Measurements from ENCODE around the gene GPR132.
"Not testable (repeated sequence)": the region's sequence is repeated elsewhere in the genome, so short reads cannot be mapped to it uniquely, and the experiment has no call there.

GPR132 gene, protein sequence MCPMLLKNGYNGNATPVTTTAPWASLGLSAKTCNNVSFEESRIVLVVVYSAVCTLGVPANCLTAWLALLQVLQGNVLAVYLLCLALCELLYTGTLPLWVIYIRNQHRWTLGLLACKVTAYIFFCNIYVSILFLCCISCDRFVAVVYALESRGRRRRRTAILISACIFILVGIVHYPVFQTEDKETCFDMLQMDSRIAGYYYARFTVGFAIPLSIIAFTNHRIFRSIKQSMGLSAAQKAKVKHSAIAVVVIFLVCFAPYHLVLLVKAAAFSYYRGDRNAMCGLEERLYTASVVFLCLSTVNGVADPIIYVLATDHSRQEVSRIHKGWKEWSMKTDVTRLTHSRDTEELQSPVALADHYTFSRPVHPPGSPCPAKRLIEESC

DNA sequence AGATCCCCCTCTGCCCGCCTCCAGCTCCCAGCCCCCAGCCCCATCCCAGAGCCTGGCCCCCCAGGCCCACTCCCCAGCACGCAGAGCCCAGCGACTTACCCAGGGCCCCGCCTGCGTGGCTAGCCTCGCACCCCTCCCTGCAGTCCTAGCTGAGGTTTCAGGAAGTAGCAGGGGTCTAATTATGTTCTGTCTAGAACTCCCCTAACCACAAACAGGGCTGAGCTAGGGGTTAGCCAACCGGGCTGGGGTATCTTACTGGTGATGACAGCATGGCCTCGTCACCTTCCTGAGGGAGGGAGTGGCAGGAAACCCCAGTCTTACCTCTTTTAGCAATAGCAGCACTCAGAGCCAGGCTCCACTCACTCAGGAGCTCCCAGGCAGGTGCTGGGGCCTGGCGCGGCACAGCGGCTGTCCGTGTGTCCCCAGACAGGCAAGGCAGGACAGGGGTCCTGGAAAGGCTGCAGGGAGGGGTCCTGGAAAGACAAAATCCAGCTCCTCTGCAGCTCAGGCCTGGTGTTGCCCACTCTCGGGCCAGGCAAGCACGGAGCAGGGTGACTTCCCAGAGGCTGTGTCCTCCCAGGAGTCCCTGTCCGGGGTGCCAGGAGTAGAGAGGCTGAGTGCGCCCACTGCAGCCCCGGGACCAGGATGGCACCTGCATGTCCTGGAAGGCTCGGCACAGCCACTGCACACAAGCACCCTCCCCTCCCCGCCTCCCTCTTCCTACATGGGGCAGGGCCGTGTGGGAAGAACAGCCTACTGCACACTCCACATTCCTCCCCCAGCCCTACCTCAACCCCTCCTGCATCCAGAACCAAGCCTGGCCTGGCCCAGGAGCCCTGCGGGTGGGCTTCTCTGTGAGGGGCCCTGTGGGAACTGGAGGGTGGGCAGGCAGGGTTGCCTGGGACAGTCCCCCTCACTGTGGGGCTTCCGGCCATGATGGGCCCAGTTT, at the start of gene GPR132:
Gene GPR132, minus strand, starts transcription at position 151 of the 949 bp plus-strand sequence. CDS start 10,010 bp downstream, outside the sequence.
- no peak for DNase-seq (ENCODE audit: low spot score)

DNA sequence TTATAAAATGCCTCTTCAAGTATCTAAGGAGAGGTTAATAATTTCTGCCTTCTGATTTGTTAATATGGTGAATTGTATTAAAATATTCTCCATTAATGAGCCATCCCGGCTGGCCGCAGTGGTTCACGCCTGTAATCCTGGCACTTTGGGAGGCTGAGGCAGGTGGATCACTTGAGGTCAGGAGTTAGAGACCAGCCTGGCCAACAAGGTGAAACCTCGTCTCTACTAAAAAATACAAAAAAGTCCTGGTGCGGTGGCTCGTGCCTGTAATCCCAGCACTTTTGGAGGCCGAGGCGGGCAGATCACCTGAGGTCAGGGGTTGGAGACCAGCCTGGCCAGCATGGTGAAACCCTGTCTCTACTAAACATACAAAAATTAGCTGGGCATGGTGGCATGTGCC, 44.0 kb upstream of the GPR132 start:
- DNase-seq (ENCODE audit: low spot score) = not testable (repeated sequence)

GRCh38 chr14:105108516-105108864, 43.3 kb upstream of the GPR132 start:
- no peak for DNase-seq (ENCODE audit: low spot score)

GRCh38 chr14:105107781-105108515, 42.7 kb upstream of the GPR132 start:
- no peak for DNase-seq (ENCODE audit: low spot score)

GRCh38 chr14:105107351-105107750, 42.1 kb upstream of the GPR132 start:
- DNase-seq (ENCODE audit: low spot score) = no peak

DNA sequence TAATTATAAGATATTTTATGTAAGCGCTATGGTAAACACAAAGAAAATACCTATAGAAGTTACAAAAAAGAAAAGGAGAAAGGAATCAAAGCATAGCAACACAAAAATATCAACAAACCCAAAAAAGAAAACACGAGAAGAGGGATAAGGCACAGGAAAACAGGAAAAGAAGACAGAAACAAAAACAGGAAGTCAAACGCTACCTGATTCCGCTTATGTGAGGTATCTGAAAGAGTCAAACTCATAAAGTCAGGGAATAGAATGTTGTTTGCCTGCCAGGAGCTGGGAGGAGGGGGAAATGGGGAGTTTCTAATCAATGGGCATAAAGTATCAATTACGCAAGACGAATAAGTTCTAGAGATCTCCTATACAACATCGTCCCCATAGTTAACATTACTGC, 39.9 kb upstream of the GPR132 start:
- DNase-seq (ENCODE audit: low spot score) = no peak

DNA sequence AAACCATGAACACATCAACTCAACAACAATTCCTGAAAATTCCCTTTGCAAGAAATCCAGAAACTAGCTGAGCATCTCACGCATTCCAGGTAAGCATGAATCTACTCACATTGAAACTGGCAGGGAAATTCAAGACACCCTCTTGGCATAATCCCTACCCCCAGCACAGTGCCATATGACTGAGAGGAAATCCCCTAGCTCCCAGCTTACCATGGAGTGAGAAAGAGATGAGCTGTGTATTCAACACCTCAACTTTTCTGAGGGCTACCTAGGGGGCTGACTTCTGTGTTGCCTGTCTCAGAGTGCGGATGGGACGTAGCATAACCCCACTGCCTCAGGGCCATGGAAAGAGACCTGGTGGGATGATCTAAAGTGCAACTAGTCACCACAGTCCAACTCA, 37.7 kb upstream of the GPR132 start:
- no peak for DNase-seq (ENCODE audit: low spot score)

DNA sequence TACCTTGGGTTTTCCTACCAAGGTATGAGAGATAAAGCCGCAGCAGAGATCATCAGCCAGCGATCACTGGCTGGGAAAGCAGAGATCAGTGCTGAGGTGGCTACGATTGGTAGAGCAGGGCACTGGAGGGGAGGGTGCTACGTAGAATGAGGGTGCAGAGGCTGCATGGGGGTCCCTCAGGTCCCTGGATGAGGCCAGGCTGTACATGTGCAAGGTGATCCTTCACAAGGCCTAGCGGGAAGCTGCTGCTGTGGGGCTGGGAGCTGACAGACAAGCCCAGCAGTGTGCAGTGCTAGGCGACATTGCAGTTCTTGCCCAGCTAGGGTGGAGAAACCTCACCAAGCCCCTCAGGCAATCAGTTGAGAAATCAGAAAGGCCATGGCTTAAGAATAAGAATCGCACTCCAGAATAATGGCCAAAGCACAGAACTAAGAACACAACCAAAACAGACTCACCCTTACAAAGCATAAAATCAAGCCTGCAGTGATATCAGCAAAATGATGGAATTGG, 37.2 kb upstream of the GPR132 start:
- no peak for DNase-seq (ENCODE audit: low spot score)

- no peak for DNase-seq (ENCODE audit: low spot score)
Observed at GRCh38 chr14:105100910-105101309, 35.7 kb upstream of the GPR132 start.

- DNase-seq (ENCODE audit: low spot score) = no peak
Observed at GRCh38 chr14:105099778-105100177, 34.5 kb upstream of the GPR132 start.

- no peak for DNase-seq (ENCODE audit: low spot score)
Observed at GRCh38 chr14:105098316-105098715, 33.1 kb upstream of the GPR132 start.

- no peak for DNase-seq (ENCODE audit: low spot score)
Observed at GRCh38 chr14:105097794-105098127, 32.5 kb upstream of the GPR132 start.

DNA sequence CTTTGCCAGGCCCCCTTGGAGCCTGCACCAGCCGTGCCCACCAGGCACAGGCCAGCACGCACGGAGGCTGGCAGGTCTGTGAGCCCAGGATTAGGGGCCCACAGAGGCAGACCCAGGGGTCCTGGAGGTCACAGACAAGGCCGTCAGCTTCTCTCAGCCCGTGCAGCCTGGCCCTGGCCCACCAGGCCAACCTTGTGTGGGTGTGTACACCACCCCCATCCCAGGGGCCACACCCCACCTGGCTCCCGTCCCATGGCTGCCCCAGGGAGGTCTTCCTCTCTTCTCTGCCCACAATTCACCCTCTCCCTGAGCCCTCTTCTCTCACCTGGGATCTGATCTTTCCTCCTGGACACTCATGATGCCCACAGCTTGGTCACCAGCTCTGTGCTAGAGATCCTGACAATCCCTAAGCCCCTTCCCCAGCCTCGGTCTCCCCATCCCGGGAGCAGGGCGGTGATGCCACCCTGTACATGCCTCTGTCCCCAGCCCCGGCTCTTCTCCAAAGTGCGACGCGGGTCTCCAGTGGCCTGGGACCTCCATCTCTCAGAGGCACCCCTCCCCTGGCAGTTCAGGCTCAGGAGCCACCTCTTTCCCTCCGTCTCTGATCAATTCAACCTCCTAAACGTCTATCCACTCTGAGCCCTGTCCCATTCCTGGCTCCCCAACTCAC, 31.1 kb upstream of the GPR132 start:
- no peak for DNase-seq (ENCODE audit: low spot score)

DNA sequence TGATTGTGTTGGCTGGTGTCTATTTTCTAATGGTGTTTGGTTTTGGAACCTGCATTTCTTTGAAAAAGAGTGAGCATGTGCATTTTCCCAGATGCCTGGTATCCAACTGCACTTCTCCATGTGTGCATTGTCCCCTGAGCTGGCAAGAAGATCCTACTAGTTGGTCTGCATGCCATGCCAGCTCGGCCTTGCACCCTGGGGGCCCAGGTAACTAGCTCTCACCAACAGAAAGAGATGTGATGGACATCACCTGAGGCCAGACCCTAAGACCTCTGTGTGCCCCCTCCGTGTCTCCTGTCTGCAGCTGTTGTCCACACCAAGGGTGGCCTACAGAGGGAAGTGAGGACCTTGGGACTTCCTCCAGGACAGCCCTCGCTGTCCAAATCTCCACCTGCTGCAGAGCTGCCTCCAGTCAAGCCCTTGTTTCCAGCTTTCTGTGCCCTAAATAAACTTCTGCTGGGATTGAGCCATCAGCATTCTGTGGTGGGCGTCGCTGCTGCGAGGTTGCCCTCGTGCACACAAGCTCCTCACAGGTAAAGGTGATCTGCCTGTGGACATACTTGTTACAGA, 30.1 kb upstream of the GPR132 start:
- no peak for DNase-seq (ENCODE audit: low spot score)

DNA sequence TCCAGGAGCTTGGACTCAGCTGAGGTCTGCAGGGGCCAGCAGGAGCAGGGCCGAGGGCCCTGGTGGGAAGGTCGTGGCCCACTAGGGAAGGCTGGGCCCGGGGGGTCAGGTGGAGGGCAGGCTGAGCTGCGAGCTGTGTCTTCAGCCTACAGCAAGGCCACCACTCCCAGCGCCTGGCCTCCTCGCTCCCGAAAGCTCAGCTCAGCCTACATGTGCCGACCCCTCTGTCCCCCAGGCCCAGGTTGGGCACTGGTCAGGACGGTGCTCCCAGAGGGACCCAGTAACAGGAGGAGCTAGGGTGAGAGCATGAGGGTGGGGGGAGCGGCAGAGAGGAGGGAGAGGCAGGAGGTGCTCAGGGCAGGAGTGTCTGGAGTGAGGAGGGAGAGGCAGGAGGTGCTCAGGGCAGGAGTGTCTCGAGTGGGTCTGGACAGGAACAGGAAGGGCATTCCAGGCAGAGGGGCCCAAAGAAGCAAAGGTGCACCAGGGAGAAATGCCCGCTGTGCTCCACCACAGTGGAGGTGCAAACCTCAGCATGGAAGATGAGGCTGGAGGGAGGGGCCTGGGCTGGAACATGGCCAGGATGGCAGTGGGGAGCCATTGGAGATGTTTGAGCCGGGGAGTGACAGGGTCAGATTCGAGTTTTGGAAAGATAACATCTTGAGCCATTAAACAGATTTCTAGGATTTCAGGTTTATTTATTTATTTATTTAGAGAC, 29.1 kb upstream of the GPR132 start:
- no peak for DNase-seq (ENCODE audit: low spot score)

DNA sequence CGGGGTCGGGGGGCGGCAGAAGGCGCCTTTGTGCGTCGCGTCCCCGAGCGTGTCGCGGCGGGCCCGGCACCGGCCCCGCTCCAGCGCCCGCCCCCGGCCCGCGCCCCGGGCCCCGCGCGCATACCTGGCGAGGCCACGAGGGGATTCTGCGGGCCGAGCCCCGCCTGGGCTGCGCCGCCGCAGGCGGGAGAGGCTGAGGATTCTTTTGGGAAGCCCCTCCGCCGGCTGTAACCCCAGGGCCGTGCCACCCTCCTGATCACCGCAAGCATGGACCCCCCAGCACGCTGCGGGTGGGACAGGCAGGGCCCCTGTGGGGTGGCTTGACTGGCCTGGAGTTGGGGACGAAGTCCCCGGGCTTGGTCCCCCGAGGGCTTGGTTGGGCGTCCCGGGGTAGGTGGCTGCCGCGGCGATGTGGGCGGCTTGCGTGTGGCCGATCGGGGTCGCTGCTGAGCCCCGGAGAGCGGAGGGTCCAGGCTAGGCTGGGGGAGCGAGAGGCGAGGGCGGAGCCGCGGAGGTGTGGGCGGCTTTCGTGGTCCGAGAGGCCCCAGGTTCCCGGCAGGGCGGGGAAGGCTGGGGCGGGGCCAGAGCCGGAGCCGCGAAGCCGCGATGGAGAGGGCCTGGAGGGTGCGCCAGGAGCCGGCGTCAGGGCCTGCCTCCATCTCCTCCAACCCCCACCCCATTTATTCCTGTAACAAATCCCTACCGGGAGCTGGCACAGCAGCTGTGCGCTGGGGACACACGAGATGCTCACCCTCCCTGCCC, 28.4 kb upstream of the GPR132 start:
- DNase-seq (ENCODE audit: low spot score) = peak; percentile 93

GRCh38 chr14:105093038-105093430, 27.8 kb upstream of the GPR132 start:
- peak; percentile 96 for DNase-seq (ENCODE audit: low spot score)

GRCh38 chr14:105092171-105093037, 27.2 kb upstream of the GPR132 start:
- DNase-seq (ENCODE audit: low spot score) = peak; percentile 37

Data from GM03348 (cell line).